ENCODE results near the gene SNRNP48.

DNA sequence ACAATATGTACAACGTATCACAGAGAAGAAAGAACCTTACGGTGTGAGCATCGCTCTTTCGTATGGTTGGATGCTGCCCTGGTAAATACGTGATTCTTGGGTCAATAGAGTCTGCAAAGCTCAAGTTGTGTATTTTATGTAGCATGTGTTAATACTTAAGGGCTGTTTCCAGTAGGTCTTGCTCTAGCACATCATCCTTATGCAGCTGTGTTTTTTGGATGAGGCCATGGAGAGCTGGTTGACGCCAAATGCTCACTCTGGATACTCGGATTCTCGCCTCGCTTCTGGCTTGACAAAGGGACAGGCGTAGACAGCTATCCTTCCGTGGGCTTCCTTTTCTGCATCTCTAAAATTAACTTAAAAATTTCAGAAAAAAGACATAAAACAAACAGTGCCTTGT is 38.9 kb downstream of the SNRNP48 start:
- TF ChIP-seq POLR2A (IDR thresholded peaks at IDR 0.05; ENCODE audit: low read length), result no peak
- no peak for TF ChIP-seq GATA1 (IDR thresholded peaks at IDR 0.05; ENCODE audit: low read depth, low read length)
